Tibial artery (tissue), 4 donors: ENCODE data around the gene ELAVL2.

ENCODE experiments used
- DNase-seq, 2 donors: peaks; one replicate each; pipeline ENCODE4 v3.0.0-alpha.2; 2019
- H3K27ac ChIP-seq, 2 donors: fragments of 200-600 bp; sonication (generic) in 1 of 2; 1 replicate in 1 of 2; 2 replicates in 1 of 2; pipeline ENCODE4 v1.5.1; 2018 to 2019; ENCODE audit warnings: mild to moderate bottlenecking in 1 of 2
- H3K27me3 ChIP-seq, 2 donors: fragments of 200-600 bp; sonication (generic) in 1 of 2; one replicate each; pipeline versions ENCODE4 v1.5.1 to v1.6.0; 2016 to 2019
- H3K36me3 ChIP-seq, 3 donors: fragments of 200-600 bp; sonication (generic) in 2 of 3; one replicate each; pipeline ENCODE4 v1.5.1; 2016 to 2019; ENCODE audit warnings: mild to moderate bottlenecking in 2 of 3
- H3K4me1 ChIP-seq, 4 donors: fragments of 200-600 bp; sonication (generic) in 2 of 4; 1 replicate in 3 of 4; 2 replicates in 1 of 4; pipeline ENCODE4 v1.5.1; 2016 to 2019
- H3K4me3 ChIP-seq, 2 donors: fragments of 200-600 bp; sonication (generic) in 1 of 2; 1 replicate in 1 of 2; 2 replicates in 1 of 2; pipeline ENCODE4 v1.5.1; 2018 to 2019; ENCODE audit warnings: mild to moderate bottlenecking in 2 of 2
- H3K9me3 ChIP-seq, 3 donors: fragments of 200-600 bp; sonication (generic) in 1 of 3; one replicate each; pipeline ENCODE4 v1.5.1; 2016 to 2019
- intact Hi-C: fragments of 100-400 bp; cut with DNase I; formaldehyde crosslinking; loops from one replicate; pipeline ENCODE4 v1.15.0; 2023; ENCODE audit warnings: low total_unique reads
- TF ChIP-seq, protein P1 (sequence below), 2 experiments: fragments of 200-600 bp in 1 of 2; fragments of 450-650 bp in 1 of 2; IDR thresholded peaks; one replicate each; pipeline ENCODE4 v1.5.1; 2017 to 2019; ENCODE audit warnings: antibody characterized with exemption in 2 of 2, mild to moderate bottlenecking in 1 of 2, moderate library complexity in 1 of 2

Gene ELAVL2

GRCh38 chr9:23783509-23783908, 42.5 kb downstream of the ELAVL2 start:
- Histone ChIP-seq H3K36me3 (no peaks in the 10 kb centered on the region), H3K9me3 (no peaks in the 10 kb centered on the region), H3K4me1 (no peaks in the 10 kb centered on the region), H3K27me3 (no peaks in the 10 kb centered on the region), H3K27ac (no peak overlapping the region), H3K4me3 (no peak overlapping the region)
- intact Hi-C loops = no loop called here
- DNase-seq = no peak
- TF ChIP-seq, protein P1, sequence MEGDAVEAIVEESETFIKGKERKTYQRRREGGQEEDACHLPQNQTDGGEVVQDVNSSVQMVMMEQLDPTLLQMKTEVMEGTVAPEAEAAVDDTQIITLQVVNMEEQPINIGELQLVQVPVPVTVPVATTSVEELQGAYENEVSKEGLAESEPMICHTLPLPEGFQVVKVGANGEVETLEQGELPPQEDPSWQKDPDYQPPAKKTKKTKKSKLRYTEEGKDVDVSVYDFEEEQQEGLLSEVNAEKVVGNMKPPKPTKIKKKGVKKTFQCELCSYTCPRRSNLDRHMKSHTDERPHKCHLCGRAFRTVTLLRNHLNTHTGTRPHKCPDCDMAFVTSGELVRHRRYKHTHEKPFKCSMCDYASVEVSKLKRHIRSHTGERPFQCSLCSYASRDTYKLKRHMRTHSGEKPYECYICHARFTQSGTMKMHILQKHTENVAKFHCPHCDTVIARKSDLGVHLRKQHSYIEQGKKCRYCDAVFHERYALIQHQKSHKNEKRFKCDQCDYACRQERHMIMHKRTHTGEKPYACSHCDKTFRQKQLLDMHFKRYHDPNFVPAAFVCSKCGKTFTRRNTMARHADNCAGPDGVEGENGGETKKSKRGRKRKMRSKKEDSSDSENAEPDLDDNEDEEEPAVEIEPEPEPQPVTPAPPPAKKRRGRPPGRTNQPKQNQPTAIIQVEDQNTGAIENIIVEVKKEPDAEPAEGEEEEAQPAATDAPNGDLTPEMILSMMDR (IDR thresholded peaks at IDR 0.05) = no peak

DNA sequence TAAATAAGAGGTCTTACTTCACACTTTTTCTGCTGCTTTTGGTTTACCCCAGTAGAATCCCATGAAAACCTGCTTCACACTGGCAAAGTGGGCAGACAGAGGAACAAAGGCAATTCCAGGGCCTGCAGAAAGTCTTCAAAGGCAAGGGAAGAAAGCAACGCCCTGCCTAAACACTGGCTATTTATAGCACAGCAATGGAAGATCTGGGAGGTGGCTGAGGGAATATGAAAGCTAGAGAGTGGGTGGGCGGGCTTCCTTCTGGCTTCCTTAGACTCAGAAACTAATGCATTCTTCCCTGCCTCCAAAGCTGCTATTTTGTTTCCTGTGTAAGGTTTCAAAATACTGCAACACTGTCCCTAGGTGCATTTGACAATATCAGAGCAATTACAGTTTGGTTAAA, 46.8 kb downstream of the ELAVL2 start:
- TF ChIP-seq, protein P1 (IDR thresholded peaks at IDR 0.05) = no peak
- Histone ChIP-seq H3K27ac (no peak overlapping the region), H3K36me3 (no peaks in the 10 kb centered on the region), H3K9me3 (no peaks in the 10 kb centered on the region), H3K27me3 (no peaks in the 10 kb centered on the region), H3K4me1 (no peaks in the 10 kb centered on the region), H3K4me3 (no peak overlapping the region)
- no peak for DNase-seq
- intact Hi-C loops = no loop called here

DNA sequence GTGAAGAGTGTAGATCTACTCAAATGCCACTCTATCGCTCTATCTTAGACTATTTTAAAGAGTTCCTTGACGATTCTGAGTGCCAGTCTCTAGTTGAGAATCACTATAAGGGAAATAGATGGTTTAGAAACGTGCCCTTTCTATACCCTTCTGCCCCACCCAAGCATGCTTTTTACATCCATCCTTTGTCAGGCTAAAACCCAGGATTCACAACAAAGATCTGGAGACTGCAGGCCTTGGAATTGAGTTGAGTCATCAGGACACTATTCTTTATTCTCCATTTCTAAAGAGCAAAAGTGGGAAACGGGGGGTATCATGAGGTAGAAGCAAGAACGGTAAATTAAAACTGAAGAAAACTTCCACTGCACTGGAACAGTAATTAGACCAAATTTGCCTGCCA, 48.7 kb downstream of the ELAVL2 start:
- intact Hi-C loops = no loop called here
- no peak overlapping the region for H3K4me3 ChIP-seq
- no peaks in the 10 kb centered on the region for H3K9me3 ChIP-seq
- H3K27ac ChIP-seq = no peak overlapping the region
- no peak for DNase-seq
- no peaks in the 10 kb centered on the region for H3K4me1 ChIP-seq
- TF ChIP-seq, protein P1 (IDR thresholded peaks at IDR 0.05) = no peak
- H3K36me3 ChIP-seq = no peaks in the 10 kb centered on the region
- H3K27me3 ChIP-seq = no peaks in the 10 kb centered on the region

GRCh38 chr9:23775549-23775948, 50.5 kb downstream of the ELAVL2 start:
- H3K4me3 ChIP-seq = no peak overlapping the region
- no peaks in the 10 kb centered on the region for H3K9me3 ChIP-seq
- no peaks in the 10 kb centered on the region for H3K4me1 ChIP-seq
- TF ChIP-seq, protein P1 (IDR thresholded peaks at IDR 0.05) = no peak
- DNase-seq = no peak
- H3K36me3 ChIP-seq = no peaks in the 10 kb centered on the region
- intact Hi-C loops = no loop called here
- no peak overlapping the region for H3K27ac ChIP-seq
- no peaks in the 10 kb centered on the region for H3K27me3 ChIP-seq

GRCh38 chr9:23774266-23774665, 51.8 kb downstream of the ELAVL2 start:
- TF ChIP-seq, protein P1 (IDR thresholded peaks at IDR 0.05) = no peak
- no peak overlapping the region for H3K27ac ChIP-seq
- H3K4me3 ChIP-seq = no peak overlapping the region
- H3K4me1 ChIP-seq = no peaks in the 10 kb centered on the region
- intact Hi-C loops = no loop called here
- H3K36me3 ChIP-seq = no peaks in the 10 kb centered on the region
- no peaks in the 10 kb centered on the region for H3K9me3 ChIP-seq
- H3K27me3 ChIP-seq = no peaks in the 10 kb centered on the region
- no peak for DNase-seq

GRCh38 chr9:23772385-23772783, 53.7 kb downstream of the ELAVL2 start:
- TF ChIP-seq, protein P1 (IDR thresholded peaks at IDR 0.05) = no peak
- Histone ChIP-seq H3K4me3 (no peak overlapping the region), H3K9me3 (no peaks in the 10 kb centered on the region), H3K36me3 (no peaks in the 10 kb centered on the region), H3K27me3 (no peaks in the 10 kb centered on the region), H3K27ac (no peak overlapping the region), H3K4me1 (no peaks in the 10 kb centered on the region)
- intact Hi-C loops = no loop called here
- DNase-seq = no peak
